ENCODE results near the gene ACAP3. TPM values are rescaled to one million over a fixed set of nuclear protein-coding genes. Genes with fewer than 3 reads are reported as not detected.

ACAP3 gene
- total and polyA plus RNA-seq, 10 of the 15 experiments (the other 5 are each of a cell fraction or from before 2014, with no cell fraction given) = 0.05 to 34.2 (median 7.1) TPM

- TF ChIP-seq, protein P1, sequence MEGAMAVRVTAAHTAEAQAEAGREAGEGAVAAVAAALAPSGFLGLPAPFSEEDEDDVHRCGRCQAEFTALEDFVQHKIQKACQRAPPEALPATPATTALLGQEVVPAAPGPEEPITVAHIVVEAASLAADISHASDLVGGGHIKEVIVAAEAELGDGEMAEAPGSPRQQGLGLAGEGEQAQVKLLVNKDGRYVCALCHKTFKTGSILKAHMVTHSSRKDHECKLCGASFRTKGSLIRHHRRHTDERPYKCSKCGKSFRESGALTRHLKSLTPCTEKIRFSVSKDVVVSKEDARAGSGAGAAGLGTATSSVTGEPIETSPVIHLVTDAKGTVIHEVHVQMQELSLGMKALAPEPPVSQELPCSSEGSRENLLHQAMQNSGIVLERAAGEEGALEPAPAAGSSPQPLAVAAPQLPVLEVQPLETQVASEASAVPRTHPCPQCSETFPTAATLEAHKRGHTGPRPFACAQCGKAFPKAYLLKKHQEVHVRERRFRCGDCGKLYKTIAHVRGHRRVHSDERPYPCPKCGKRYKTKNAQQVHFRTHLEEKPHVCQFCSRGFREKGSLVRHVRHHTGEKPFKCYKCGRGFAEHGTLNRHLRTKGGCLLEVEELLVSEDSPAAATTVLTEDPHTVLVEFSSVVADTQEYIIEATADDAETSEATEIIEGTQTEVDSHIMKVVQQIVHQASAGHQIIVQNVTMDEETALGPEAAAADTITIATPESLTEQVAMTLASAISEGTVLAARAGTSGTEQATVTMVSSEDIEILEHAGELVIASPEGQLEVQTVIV (IDR thresholded peaks at IDR 0.05; ENCODE audit: borderline replicate concordance, partially characterized antibody) = no peak
- TF ChIP-seq ZBTB33 (IDR thresholded peaks at IDR 0.05) (no peak), CEBPZ (IDR thresholded peaks at IDR 0.05; ENCODE audit: low read depth, low read length) (no peak), RAD21 (IDR thresholded peaks at IDR 0.05; ENCODE audit: insufficient read depth, low read depth, low read length) (peak; percentile 19; the same call in 1 of the 2 replicates), SMC3 (IDR thresholded peaks at IDR 0.05; ENCODE audit: borderline replicate concordance, low read length) (peak; percentile 15; the same call in 1 of the 2 replicates), ASH2L (IDR thresholded peaks at IDR 0.05; ENCODE audit: borderline replicate concordance, low read depth) (no peak), POLR2AphosphoS5 (IDR thresholded peaks at IDR 0.05; ENCODE audit: low read length) (no peak), SIX5 (IDR thresholded peaks at IDR 0.05; ENCODE audit: low read depth, low read length, severe bottlenecking) (no peak), FOXM1 (IDR thresholded peaks at IDR 0.05; ENCODE audit: low read depth, low read length) (no peak), SIN3A (IDR thresholded peaks at IDR 0.05; ENCODE audit: low read depth, low read length) (0 out of 2 replicates have a peak, but pooled peaks have one; percentile 42), CTCF (IDR thresholded peaks at IDR 0.05 in 2 of 3, conservative IDR thresholded peaks at IDR 0.05 in 1 of 3; ENCODE audit: control insufficient read depth in 2 of 3, extremely low read depth in 1 of 3, insufficient read depth in 1 of 3, low read depth in 3 of 3, low read length in 3 of 3) (peak; percentile 34 to 48 (median 37); a peak in 5 of 6 replicates), IKZF2 (IDR thresholded peaks at IDR 0.05) (no peak), BCL3 (IDR thresholded peaks at IDR 0.05; ENCODE audit: borderline replicate concordance, insufficient read depth, low read depth, low read length, poor library complexity, severe bottlenecking) (no peak), ATF7 (IDR thresholded peaks at IDR 0.05; ENCODE audit: low read depth) (no peak)
Measured at GRCh38 chr1:1306070-1306660, 1.6 kb downstream of the ACAP3 start (continued).
